Activated CD4-positive, alpha-beta T cell treated with anti-CD3 and anti-CD28 coated beads, Interleukin-2, amount 10 ng/mL, durations not matched to agents 7 days and 5 days (primary cell): ENCODE measurements around the gene EIF2AK3. TPM values are rescaled to one million over a fixed set of nuclear protein-coding genes. Genes with fewer than 3 reads are reported as not detected.
"Not testable (repeated sequence)": the region's sequence is repeated elsewhere in the genome, so short reads cannot be mapped to it uniquely, and the experiment has no call there.

Experiments used
- CTCF ChIA-PET: fragments of 350-600 bp; sonication (Branson Sonifier 250); formaldehyde crosslinking; loops from one replicate; lab custom pipeline; 2021; ENCODE audit warnings: antibody characterized with exemption; lab: Charles Lee
- POLR2A ChIA-PET: fragments of 350-600 bp; sonication (Branson Sonifier 250); formaldehyde crosslinking; loops from one replicate; lab custom pipeline; 2021; ENCODE audit warnings: antibody characterized with exemption; lab: Charles Lee
- DNase-seq: peaks from one replicate; pipeline ENCODE4 v3.0.0-alpha.2; 2020
- H3K27ac Mint-ChIP-seq: one replicate; pipeline ENCODE4 v1.8.0; 2021; ENCODE audit warnings: mild to moderate bottlenecking, moderate library complexity, mixed read lengths
- H3K27me3 Mint-ChIP-seq: one replicate; pipeline ENCODE4 v1.8.0; 2021; ENCODE audit warnings: mixed read lengths
- H3K36me3 Mint-ChIP-seq: one replicate; pipeline ENCODE4 v1.8.0; 2021; ENCODE audit warnings: low read depth, mixed read lengths
- H3K4me1 Mint-ChIP-seq: one replicate; pipeline ENCODE4 v1.8.0; 2021; ENCODE audit warnings: mixed read lengths
- H3K4me3 Mint-ChIP-seq: one replicate; pipeline ENCODE4 v1.8.0; 2021; ENCODE audit warnings: mild to moderate bottlenecking, moderate library complexity, mixed read lengths
- H3K9me3 Mint-ChIP-seq: one replicate; pipeline ENCODE4 v1.8.0; 2021; ENCODE audit warnings: mixed read lengths
- total RNA-seq, 2 experiments: library from RNA; stranded (reverse); gene quantifications; one replicate each; pipeline ENCODE4 v1.2.3, GENCODE V29; 2021

Gene EIF2AK3
- total RNA-seq, 2 experiments from 2014 or later, result 20.2 to 26.0 TPM

- no peaks in the 10 kb centered on the region for H3K9me3 Mint-ChIP-seq
- H3K4me1 Mint-ChIP-seq, result peaks cover 15% of the 10 kb centered on the region
- H3K27ac Mint-ChIP-seq, result no peak overlapping the region
- H3K4me3 Mint-ChIP-seq, result no peak overlapping the region
- H3K36me3 Mint-ChIP-seq, result no peaks in the 10 kb centered on the region
- ChIA-PET CTCF (interaction anchor here (1.3 kb wide), 1 partner anchor 37 kb away, joined by 3 read pairs; no protein-coding TSS in a partner anchor), POLR2A (no interaction called here)
- peaks cover 2% of the 10 kb centered on the region for H3K27me3 Mint-ChIP-seq
- DNase-seq, result no peak
These were observed 1.3 kb upstream of the EIF2AK3 start for GRCh38 chr2:88628571-88628939.

- Mint-ChIP-seq H3K9me3 (no peaks in the 10 kb centered on the region), H3K36me3 (no peaks in the 10 kb centered on the region), H3K27ac (no peak overlapping the region), H3K4me1 (peaks cover 16% of the 10 kb centered on the region), H3K4me3 (no peak overlapping the region), H3K27me3 (peaks cover 2% of the 10 kb centered on the region)
- peak; percentile 85 for DNase-seq
- ChIA-PET CTCF (interaction anchor here (0.9 to 1.3 kb wide), 2 partner anchors 17 to 37 kb away, joined by 3 read pairs; no protein-coding TSS in a partner anchor), POLR2A (interaction anchor here (0.6 kb wide), 1 partner anchor 65 kb away, joined by 3 read pairs; no protein-coding TSS in a partner anchor)
These were observed 749 bp upstream of the EIF2AK3 start for GRCh38 chr2:88627856-88628570.

GRCh38 chr2:88626171-88627054, 851 bp downstream of the EIF2AK3 start:
- Mint-ChIP-seq H3K9me3 (no peaks in the 10 kb centered on the region), H3K27me3 (peaks cover 2% of the 10 kb centered on the region), H3K4me3 (peak overlapping the region; percentile 90), H3K36me3 (no peaks in the 10 kb centered on the region), H3K27ac (peak overlapping the region; percentile 95), H3K4me1 (peaks cover 25% of the 10 kb centered on the region)
- peak; percentile 64 for DNase-seq
- ChIA-PET POLR2A (no interaction called here), CTCF (no interaction called here)

- Mint-ChIP-seq H3K36me3 (peaks cover 2% of the 10 kb centered on the region), H3K27ac (no peak overlapping the region), H3K9me3 (no peaks in the 10 kb centered on the region), H3K27me3 (no peaks in the 10 kb centered on the region), H3K4me3 (no peak overlapping the region), H3K4me1 (peaks cover 32% of the 10 kb centered on the region)
- ChIA-PET POLR2A (no interaction called here), CTCF (no interaction called here)
- DNase-seq, result no peak
These were observed 2.8 kb downstream of the EIF2AK3 start for GRCh38 chr2:88624477-88624876.

- CTCF ChIA-PET, H3K36me3 Mint-ChIP-seq, POLR2A ChIA-PET: not testable (repeated sequence)
These were observed 3.3 kb downstream of the EIF2AK3 start for GRCh38 chr2:88623831-88624465.

GRCh38 chr2:88622307-88622706, 5.0 kb downstream of the EIF2AK3 start:
- Mint-ChIP-seq H3K9me3 (no peaks in the 10 kb centered on the region), H3K27ac (no peak overlapping the region), H3K4me3 (no peak overlapping the region), H3K27me3 (no peaks in the 10 kb centered on the region), H3K36me3 (peaks cover 4% of the 10 kb centered on the region), H3K4me1 (peaks cover 38% of the 10 kb centered on the region)
- POLR2A ChIA-PET, result no interaction called here
- CTCF ChIA-PET, result interaction anchor here (1.2 kb wide), 1 partner anchor 10 kb away, joined by 3 read pairs; no protein-coding TSS in a partner anchor
- no peak for DNase-seq

More at GRCh38 chr2:88623831-88624465, 3.3 kb downstream of the EIF2AK3 start:
- peaks cover 30% of the 10 kb centered on the region for H3K4me1 Mint-ChIP-seq
- H3K4me3 Mint-ChIP-seq, H3K27me3 Mint-ChIP-seq, DNase-seq, H3K27ac Mint-ChIP-seq, H3K9me3 Mint-ChIP-seq: not testable (repeated sequence)

- ChIA-PET CTCF (interaction anchor here (1.2 kb wide), 1 partner anchor 11 kb away, joined by 3 read pairs; no protein-coding TSS in a partner anchor), POLR2A (no interaction called here)
- H3K4me3 Mint-ChIP-seq, result no peak overlapping the region
- no peaks in the 10 kb centered on the region for H3K27me3 Mint-ChIP-seq
- H3K36me3 Mint-ChIP-seq, result peaks cover 7% of the 10 kb centered on the region
- H3K9me3 Mint-ChIP-seq, result no peaks in the 10 kb centered on the region
- DNase-seq, result no peak
- no peak overlapping the region for H3K27ac Mint-ChIP-seq
- H3K4me1 Mint-ChIP-seq, result peaks cover 45% of the 10 kb centered on the region
These were observed 5.8 kb downstream of the EIF2AK3 start for GRCh38 chr2:88621432-88621831.

GRCh38 chr2:88620015-88620414, 7.2 kb downstream of the EIF2AK3 start:
- Mint-ChIP-seq H3K27ac (no peak overlapping the region), H3K36me3 (peaks cover 7% of the 10 kb centered on the region), H3K27me3 (no peaks in the 10 kb centered on the region), H3K9me3 (no peaks in the 10 kb centered on the region), H3K4me3 (no peak overlapping the region), H3K4me1 (peaks cover 41% of the 10 kb centered on the region)
- no peak for DNase-seq
- POLR2A ChIA-PET, result no interaction called here
- CTCF ChIA-PET, result interaction anchor here (1.7 kb wide), 1 partner anchor 12 kb away, joined by 5 read pairs; no protein-coding TSS in a partner anchor

- no peak for DNase-seq
- Mint-ChIP-seq H3K4me3 (no peak overlapping the region), H3K9me3 (no peaks in the 10 kb centered on the region), H3K4me1 (peaks cover 29% of the 10 kb centered on the region), H3K27me3 (no peaks in the 10 kb centered on the region), H3K27ac (no peak overlapping the region), H3K36me3 (peaks cover 12% of the 10 kb centered on the region)
- CTCF ChIA-PET, result interaction anchor here (0.6 kb wide), 1 partner anchor 54 kb away, joined by 4 read pairs; no protein-coding TSS in a partner anchor
- POLR2A ChIA-PET, result no interaction called here
These were observed 11.4 kb downstream of the EIF2AK3 start for GRCh38 chr2:88615822-88616221.

GRCh38 chr2:88614497-88615157, 12.6 kb downstream of the EIF2AK3 start:
- H3K36me3 Mint-ChIP-seq, result peaks cover 11% of the 10 kb centered on the region
- ChIA-PET POLR2A (no interaction called here), CTCF (no interaction called here)
- DNase-seq, result no peak
- no peaks in the 10 kb centered on the region for H3K9me3 Mint-ChIP-seq
- H3K27ac Mint-ChIP-seq, result no peak overlapping the region
- H3K27me3 Mint-ChIP-seq, result no peaks in the 10 kb centered on the region
- H3K4me1 Mint-ChIP-seq, result peaks cover 24% of the 10 kb centered on the region
- no peak overlapping the region for H3K4me3 Mint-ChIP-seq

- Mint-ChIP-seq H3K4me1 (peaks cover 20% of the 10 kb centered on the region), H3K4me3 (no peak overlapping the region), H3K27me3 (no peaks in the 10 kb centered on the region), H3K9me3 (no peaks in the 10 kb centered on the region), H3K27ac (no peak overlapping the region), H3K36me3 (peaks cover 11% of the 10 kb centered on the region)
- POLR2A ChIA-PET, result no interaction called here
- CTCF ChIA-PET, result no interaction called here
- no peak for DNase-seq
These were observed 13.3 kb downstream of the EIF2AK3 start for GRCh38 chr2:88613921-88614320.

GRCh38 chr2:88608184-88608583, 19.1 kb downstream of the EIF2AK3 start:
- no peak for DNase-seq
- Mint-ChIP-seq H3K36me3 (peaks cover 5% of the 10 kb centered on the region), H3K27ac (no peak overlapping the region), H3K9me3 (no peaks in the 10 kb centered on the region), H3K4me3 (no peak overlapping the region), H3K27me3 (no peaks in the 10 kb centered on the region), H3K4me1 (no peaks in the 10 kb centered on the region)
- CTCF ChIA-PET, result interaction anchor here (1.0 to 1.4 kb wide), 2 partner anchors 12 to 84 kb away, joined by 3 to 5 read pairs; no protein-coding TSS in a partner anchor
- POLR2A ChIA-PET, result no interaction called here
